Calu3 (cell line): Measurements from ENCODE around the gene PDE7B. TPM values are rescaled to one million over a fixed set of nuclear protein-coding genes. Genes with fewer than 3 reads are reported as not detected.

Experiments used
- BruUV-seq: library from RNA; stranded (reverse); fragments of 400-500 nt; replicated peaks from 2 replicates; lab custom pipeline; 2021; lab: Mats Ljungman, UMichigan
- CTCF ChIA-PET: fragments of 300-600 bp; sonication (Branson Sonifier 250); formaldehyde crosslinking; loops from one replicate; lab custom pipeline; 2022; ENCODE audit warnings: antibody characterized with exemption; lab: Charles Lee
- DNase-seq: peaks from one replicate; pipeline ENCODE4 v3.0.0; 2022
- H3K27ac Mint-ChIP-seq: one replicate; pipeline ENCODE4 v1.8.0; 2022; ENCODE audit warnings: mixed read lengths; ENCODE audit not compliant: unreplicated experiment
- H3K27me3 Mint-ChIP-seq: one replicate; pipeline ENCODE4 v1.8.0; 2022; ENCODE audit warnings: mixed read lengths; ENCODE audit not compliant: unreplicated experiment
- H3K36me3 Mint-ChIP-seq: one replicate; pipeline ENCODE4 v1.8.0; 2022; ENCODE audit warnings: mild to moderate bottlenecking, moderate library complexity, mixed read lengths; ENCODE audit not compliant: insufficient read depth, unreplicated experiment
- H3K4me1 Mint-ChIP-seq: one replicate; pipeline ENCODE4 v1.8.0; 2022; ENCODE audit warnings: mild to moderate bottlenecking, low read depth, mixed read lengths; ENCODE audit not compliant: unreplicated experiment
- H3K4me3 Mint-ChIP-seq: one replicate; pipeline ENCODE4 v1.8.0; 2022; ENCODE audit warnings: mild to moderate bottlenecking, low read depth, moderate library complexity, mixed read lengths; ENCODE audit not compliant: unreplicated experiment
- H3K9me3 Mint-ChIP-seq: one replicate; pipeline ENCODE4 v1.8.0; 2022; ENCODE audit warnings: low read depth, mixed read lengths; ENCODE audit not compliant: unreplicated experiment
- intact Hi-C: fragments of 100-400 bp; cut with micrococcal nuclease; formaldehyde crosslinking; loops from one replicate; pipeline ENCODE4 v1.10.0; 2022; ENCODE audit not compliant: unreplicated experiment
- total RNA-seq: library from RNA; stranded (reverse); gene quantifications from 2 replicates; pipeline ENCODE4 v1.2.3, GENCODE V29; 2022
- TF ChIP-seq, protein P1 (sequence below): fragments of 200-600 bp; IDR thresholded peaks from one replicate; pipeline ENCODE4 v1.8.0; 2022; ENCODE audit warnings: antibody characterized with exemption; ENCODE audit not compliant: unreplicated experiment

PDE7B gene
- total RNA-seq, 1 experiment from 2014 or later: 0.09 TPM

DNA sequence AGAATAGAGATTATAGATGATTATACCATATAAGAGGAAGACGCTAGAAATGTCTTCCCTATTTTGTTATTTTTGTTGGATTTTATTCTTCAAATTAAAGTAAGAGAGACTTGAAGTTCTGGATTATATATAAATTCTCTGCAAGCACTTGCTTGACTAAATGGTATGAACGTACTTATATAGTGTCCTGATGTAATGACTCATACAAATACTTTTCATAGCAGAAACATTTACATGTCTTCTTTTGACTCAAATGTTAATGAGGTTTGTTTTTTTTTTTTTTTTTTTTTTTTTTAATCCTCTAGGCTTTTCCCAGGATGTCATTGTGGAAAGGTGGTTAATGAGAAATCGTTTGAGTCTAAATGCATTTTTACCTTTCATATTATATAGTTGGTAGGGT, 55.0 kb downstream of the PDE7B start:
- TF ChIP-seq, protein P1, sequence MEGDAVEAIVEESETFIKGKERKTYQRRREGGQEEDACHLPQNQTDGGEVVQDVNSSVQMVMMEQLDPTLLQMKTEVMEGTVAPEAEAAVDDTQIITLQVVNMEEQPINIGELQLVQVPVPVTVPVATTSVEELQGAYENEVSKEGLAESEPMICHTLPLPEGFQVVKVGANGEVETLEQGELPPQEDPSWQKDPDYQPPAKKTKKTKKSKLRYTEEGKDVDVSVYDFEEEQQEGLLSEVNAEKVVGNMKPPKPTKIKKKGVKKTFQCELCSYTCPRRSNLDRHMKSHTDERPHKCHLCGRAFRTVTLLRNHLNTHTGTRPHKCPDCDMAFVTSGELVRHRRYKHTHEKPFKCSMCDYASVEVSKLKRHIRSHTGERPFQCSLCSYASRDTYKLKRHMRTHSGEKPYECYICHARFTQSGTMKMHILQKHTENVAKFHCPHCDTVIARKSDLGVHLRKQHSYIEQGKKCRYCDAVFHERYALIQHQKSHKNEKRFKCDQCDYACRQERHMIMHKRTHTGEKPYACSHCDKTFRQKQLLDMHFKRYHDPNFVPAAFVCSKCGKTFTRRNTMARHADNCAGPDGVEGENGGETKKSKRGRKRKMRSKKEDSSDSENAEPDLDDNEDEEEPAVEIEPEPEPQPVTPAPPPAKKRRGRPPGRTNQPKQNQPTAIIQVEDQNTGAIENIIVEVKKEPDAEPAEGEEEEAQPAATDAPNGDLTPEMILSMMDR: no peak
- CTCF ChIA-PET: no interaction called here
- Mint-ChIP-seq H3K36me3 (no peaks in the 10 kb centered on the region), H3K27ac (no peak overlapping the region), H3K27me3 (no peaks in the 10 kb centered on the region), H3K9me3 (no peaks in the 10 kb centered on the region), H3K4me1 (peaks cover 27% of the 10 kb centered on the region), H3K4me3 (no peak overlapping the region)
- no TSS peak for BruUV-seq
- intact Hi-C loops: no loop called here
- no peak for DNase-seq

DNA sequence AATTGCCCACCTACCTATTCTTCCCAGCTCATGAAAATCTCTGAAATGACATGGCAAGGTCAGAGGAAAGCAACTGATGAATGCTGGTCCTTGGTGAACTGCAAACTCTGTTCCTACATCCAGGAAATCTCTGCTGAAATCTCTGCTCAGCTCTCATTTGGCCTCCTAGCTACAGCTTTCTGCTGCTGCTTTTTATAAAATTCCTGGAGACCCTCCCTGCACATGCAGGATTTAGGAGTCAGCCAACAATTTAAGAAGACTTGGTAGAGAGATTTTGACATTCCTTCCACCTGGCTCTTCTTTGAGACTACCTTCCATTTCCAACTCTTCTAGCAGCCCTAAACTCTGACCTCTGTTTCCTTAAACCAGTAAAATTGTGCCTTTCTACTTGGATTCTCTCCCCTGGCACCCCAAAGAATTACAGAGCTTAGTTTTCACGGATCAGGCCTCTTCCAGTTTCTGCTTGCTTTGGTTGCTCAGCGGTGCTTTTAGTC, 55.5 kb downstream of the PDE7B start:
- no peaks in the 10 kb centered on the region for H3K9me3 Mint-ChIP-seq
- no TSS peak for BruUV-seq
- TF ChIP-seq, protein P1: no peak
- DNase-seq: no peak
- H3K36me3 Mint-ChIP-seq: no peaks in the 10 kb centered on the region
- H3K27me3 Mint-ChIP-seq: no peaks in the 10 kb centered on the region
- no peak overlapping the region for H3K4me3 Mint-ChIP-seq
- intact Hi-C loops: no loop called here
- CTCF ChIA-PET: no interaction called here
- H3K27ac Mint-ChIP-seq: no peak overlapping the region
- peaks cover 27% of the 10 kb centered on the region for H3K4me1 Mint-ChIP-seq

DNA sequence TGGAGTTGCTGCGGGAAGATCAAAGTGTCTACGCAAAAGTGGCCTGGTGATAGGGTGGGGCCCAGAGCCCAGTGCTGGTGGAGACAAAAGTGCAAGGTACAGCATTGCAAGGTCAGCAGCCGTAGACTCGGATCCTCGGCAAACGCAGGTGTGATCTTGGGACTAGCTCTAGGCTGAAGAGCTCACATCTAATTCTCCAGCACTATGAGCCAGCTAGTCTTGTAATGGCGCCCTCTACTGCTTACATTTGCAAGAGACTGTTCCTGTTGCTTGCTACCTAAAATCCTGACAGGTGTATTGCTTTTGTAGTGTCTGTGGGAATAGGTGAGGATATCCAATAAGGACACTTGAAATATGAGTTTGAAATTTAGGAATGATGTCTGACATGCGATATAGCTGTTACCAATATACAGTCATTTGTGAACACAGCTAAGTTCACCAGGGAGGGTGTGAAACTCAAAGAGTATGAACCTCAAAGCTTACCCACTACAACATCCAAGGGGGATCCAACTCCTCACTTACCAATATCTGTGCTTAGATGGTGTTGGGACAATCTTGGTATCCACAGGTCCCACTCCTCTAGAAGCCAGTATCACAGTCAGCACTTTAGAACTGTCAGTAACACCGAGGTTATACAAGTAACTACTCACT, 58.4 kb downstream of the PDE7B start:
- H3K4me1 Mint-ChIP-seq: peaks cover 19% of the 10 kb centered on the region
- H3K36me3 Mint-ChIP-seq: no peaks in the 10 kb centered on the region
- TF ChIP-seq, protein P1: no peak
- intact Hi-C loops: loop anchor here (10.0 kb wide), 1 partner anchor 315 kb away; no protein-coding TSS in a partner anchor
- CTCF ChIA-PET: interaction anchor here (0.6 to 1.0 kb wide), 7 partner anchors 10 to 1010 kb away, joined by 3 to 5 read pairs (median 3); no protein-coding TSS in a partner anchor
- H3K4me3 Mint-ChIP-seq: no peak overlapping the region
- H3K27me3 Mint-ChIP-seq: no peaks in the 10 kb centered on the region
- no TSS peak for BruUV-seq
- H3K27ac Mint-ChIP-seq: no peak overlapping the region
- DNase-seq: peak; percentile 56
- H3K9me3 Mint-ChIP-seq: no peaks in the 10 kb centered on the region

DNA sequence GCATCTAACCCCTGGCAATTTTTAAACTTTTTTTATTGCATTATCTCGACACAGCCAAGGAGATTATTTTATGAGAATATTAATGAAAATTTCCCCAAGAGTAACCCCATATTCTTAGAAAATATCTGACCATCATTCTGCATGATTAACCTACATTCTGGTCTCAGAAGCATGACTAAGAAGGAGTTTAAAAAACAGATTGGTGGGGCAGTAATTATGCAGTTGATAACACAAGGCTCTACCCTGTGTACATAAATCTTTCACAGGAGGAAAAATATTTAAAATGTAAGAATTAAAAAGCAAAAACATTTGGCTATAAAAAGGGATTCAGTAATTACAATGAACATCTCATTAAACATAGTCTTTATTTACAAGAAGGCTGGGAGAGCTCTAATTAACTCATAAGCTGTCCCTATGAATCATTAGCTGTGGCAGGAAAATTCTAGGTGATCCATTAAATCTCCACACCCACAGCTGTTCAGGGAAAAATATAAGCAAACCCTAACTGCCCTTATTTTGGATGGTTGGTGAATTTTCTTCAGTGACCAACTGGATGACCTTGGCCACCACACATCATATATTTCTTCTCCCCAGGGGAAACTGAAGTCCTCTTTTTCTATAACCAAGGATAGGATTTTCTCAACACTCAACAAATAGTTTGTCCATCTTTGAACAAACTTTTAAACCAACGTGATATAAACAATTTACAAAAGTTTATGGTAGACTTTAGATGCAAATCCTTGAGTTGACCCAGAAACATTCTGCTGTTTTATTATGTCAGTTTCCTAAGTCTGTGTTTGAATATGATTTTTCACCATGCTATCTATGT, 59.5 kb downstream of the PDE7B start:
- TF ChIP-seq, protein P1: no peak
- no peaks in the 10 kb centered on the region for H3K27me3 Mint-ChIP-seq
- no TSS peak for BruUV-seq
- CTCF ChIA-PET: no interaction called here
- peaks cover 17% of the 10 kb centered on the region for H3K4me1 Mint-ChIP-seq
- H3K36me3 Mint-ChIP-seq: no peaks in the 10 kb centered on the region
- H3K9me3 Mint-ChIP-seq: no peaks in the 10 kb centered on the region
- no peak for DNase-seq
- intact Hi-C loops: loop anchor here (10.0 kb wide), 1 partner anchor 314 kb away; no protein-coding TSS in a partner anchor
- H3K27ac Mint-ChIP-seq: no peak overlapping the region
- H3K4me3 Mint-ChIP-seq: no peak overlapping the region
